Glomerular visceral epithelial cell (primary cell): ENCODE measurements around the gene DLG5.

Experiments used
- DNase-seq: peaks from one replicate; pipeline ENCODE4 v3.0.0-alpha.2; 2016; ENCODE audit errors: extremely low spot score

The DLG5 gene

DNA sequence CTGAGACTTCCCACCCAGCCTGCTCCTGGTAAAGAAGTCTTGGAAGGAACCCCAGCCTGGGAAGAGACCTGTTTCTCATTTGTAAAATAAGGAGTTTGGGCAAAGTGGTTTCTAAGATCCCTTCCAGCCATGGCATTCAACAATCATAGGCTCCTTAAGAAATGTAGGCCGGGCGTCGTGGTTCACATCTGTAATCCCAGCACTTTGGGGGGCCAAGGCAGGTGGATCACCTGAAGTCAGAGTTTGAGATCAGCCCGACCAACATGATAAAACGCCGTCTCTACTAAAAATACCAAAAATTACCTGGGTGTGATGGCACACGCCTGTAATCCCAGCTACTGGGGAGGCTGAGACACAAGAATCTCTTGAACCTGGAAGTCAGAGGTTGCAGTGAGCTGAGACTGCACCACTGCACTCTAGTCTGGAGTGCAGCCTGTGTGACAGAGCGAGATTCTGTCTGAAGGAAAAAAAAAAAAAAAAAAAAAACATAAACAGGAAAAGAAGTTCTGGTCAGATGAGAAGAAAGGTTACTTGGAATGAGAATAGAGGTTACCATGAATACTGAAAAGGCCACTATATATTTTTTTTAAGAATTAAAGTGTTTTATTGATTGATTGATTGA is 15.9 kb downstream of the DLG5 start:
- DNase-seq = no peak

DNA sequence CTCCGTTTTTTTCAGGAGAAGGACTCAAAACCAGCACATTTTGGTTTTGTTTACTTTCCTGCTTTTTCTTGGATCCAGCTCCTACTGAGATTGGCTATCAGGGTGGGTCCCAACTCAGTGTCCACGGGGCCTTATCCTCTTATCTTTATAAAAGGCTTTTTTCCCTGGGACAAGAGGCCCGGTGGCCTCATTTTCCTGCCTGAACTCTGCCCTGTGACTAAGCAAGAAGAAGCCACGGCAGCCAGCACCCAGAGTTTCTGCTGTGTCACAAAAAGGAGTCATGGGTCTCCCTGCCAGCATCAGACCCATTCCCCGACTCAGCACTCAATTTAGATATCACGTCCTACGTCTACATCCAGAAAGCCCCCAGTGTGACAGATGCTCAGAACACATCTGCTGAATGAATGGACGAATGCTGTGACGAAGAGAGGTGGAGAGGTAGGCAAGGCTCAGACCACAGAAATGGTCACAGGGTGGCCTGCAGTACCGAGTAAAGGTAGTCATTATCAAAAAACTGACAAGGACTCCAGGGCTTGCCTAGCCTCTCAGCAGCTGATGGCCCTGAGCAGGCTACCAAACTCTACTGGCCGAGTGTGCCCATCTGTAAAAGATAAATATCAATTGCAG is 16.7 kb downstream of the DLG5 start:
- DNase-seq = no peak

DNA sequence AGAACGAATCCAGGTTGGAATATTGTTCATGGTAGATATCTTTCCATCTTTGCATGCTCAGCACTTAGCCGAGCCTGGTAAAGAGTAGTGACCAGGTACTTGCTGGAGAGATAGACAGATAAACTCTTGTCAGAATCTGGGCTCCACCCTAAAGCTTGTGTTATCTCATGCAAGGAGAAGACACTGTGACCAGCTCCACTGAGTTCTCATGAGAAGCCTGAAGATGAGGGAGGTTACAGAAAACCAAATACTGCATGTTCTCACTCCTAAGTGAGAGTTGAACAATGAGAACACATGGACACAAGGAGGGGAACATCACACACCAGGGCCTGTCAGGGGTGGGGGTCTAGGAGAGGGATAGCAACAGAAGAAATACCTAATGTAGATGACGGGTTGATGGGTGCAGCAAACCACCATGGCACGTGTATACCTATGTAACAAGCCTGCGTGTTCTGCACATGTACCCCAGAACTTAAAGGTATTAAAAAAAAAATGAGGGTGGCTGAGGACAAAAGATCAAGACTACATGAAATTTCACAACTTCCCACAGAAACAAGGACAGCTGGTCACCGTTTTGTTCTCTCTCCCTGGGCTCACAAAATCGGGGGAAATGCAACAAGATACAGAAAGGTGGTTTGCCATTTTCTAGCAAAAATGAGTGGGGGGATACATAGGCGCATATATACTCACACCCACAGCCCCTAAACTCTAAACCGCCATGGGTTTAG is 17.4 kb downstream of the DLG5 start:
- no peak for DNase-seq

DNA sequence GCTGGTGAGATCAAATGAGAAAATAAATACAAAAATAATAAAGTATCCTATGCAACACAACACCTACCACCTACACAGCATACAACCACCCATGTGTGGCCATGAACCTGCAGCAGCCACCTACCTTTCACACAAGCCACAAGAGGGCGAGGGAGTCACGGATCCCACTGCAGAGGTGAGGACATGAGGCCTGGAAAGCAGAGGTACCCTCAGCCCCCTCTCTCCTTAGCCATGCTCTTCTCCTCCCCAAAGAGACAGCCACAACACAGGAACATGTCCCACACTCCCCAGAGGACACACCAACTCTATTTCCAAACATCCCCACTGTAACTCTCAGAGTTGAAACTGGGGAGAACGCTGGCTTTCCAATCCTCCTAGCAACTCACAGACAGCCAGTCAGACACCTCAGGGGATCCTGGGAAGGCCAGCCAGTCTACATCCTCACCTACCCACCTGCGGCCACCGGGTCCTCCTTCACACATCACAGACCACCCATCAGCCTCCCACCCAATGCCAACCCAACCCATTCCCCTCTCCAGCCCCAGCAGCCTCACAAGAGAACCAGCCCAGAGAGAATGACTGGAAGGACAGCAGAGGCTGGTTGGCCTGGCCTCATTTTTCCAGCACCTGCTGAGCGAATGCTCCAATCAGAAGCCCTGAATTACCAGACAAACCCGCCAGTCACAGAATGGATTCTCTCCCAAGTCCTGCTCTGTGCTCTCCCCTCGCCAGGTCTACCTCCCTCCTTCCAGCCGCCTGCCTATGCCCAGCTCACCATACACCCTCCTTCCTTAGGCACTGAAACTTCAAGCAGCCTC is 18.4 kb downstream of the DLG5 start:
- DNase-seq = no peak

DNA sequence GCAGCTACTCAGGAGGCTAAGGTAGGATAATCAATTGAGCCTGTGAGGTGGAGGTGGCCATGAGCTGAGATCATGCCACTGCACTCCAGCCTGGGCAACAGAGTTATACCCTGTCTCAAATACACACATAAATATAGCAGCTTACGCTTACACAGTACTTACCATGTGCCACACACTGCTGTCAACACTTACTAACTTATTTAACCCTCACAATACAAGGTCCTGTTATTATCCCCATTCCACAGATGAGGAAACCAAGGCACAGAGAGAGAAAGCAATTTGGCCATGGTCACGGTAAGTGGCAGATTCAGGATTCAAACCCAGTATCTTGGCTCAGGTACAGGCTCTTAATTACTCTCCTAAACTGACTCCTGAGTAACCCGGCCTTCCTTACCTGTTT is 19.1 kb downstream of the DLG5 start:
- no peak for DNase-seq

DNA sequence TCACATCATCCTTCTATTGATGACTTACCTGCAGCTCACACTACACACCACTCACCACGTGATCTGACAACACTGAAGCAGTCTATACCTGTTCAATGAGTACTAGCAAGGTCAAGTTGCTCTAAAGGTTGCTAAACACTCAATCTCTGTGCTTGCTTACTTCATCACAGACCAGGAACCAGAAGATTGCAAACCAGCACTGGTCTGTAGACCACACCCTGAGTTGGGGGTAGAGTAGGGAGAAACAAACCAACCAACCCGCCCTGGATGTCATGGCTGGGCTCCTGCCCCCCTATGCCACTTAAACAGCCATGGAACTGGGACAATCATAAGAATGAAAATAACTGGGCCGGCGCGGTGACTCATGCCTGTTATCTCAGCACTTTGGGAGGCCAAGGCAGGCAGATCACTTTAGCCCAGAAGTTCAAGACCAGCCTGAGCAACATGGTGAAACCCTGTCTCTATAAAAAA is 19.6 kb downstream of the DLG5 start:
- DNase-seq = no peak

DNA sequence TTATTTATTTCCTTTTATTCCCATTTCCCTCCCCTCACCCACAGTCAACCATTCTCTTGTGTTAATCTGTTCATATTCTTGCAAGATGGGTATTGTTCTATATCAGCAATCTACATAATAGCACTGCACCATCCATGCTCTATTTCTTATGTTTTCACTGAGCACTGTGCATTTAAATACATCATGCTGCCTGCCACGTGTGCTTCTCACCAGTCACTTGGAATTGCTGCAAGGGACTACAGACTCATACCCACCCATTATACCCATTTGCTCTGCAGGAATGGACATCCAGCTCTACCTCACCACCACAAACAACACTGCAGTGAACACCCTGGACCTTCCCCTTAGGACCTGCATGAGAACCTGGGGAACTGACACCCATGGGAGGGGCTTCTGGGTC is 20.8 kb downstream of the DLG5 start:
- no peak for DNase-seq

DNA sequence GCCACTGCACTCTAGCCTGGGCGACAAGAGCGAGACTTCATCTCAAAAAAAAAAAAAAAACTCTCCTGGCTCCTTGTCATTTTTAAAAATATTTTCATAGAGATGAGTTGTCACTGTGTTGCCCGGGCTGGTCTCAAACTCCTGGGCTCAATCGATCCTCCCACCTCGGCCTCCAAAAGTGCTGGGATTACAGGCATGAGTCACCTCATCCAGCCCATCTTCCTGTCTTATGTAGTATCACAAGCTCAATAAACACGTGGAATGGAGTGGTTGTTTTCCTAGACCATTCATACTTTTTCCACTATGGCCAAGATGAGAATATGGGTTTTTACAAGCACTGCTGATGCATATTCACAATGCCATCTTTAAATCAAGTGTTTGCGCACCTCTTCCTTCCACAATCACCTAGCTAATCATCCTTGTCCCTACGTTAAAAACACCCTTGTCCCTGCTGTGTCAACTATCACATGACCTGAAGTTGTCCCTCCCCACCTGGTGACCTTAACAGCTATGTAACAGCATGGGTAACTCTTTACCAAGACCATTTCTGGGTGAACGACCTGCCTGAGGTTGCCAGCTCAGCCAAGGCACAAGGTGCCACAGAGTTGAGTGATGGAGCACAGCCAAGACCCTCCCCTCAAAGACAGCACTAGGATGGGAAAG is 21.3 kb downstream of the DLG5 start:
- no peak for DNase-seq

DNA sequence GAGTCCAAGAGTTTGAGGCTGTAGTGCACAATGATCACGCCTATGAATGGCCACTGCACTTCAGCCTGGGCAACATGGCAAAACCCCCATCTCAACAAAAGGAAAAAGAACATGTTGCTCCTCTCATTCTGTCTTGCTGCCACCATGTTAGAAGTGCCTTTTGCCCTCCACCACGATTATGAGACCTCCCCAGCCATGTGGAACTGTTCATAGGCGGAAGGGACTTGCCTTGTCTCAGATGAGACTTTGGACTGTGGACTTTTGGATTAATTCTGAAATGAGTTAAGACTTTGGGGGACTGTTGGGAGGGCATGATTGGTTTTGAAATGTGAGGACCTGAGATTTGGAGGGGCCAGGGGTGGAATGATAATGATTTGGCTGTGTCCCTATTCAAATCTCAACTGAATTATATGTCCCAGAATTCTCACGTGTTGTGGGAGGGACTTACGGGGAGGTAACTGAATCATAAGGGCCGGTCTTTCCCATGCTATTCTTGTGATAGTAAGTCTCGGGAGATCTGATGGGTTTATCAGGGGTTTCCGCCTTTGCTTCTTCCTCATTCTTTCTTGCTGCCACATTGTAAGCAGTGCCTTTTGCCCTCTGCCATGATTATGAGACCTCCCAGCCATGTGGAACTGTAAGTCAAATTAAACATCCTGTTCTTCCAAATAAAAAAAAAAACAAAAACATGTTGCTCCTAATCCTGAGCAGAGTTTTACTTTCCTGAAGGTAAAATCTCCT is 22.3 kb downstream of the DLG5 start:
- DNase-seq = no peak

DNA sequence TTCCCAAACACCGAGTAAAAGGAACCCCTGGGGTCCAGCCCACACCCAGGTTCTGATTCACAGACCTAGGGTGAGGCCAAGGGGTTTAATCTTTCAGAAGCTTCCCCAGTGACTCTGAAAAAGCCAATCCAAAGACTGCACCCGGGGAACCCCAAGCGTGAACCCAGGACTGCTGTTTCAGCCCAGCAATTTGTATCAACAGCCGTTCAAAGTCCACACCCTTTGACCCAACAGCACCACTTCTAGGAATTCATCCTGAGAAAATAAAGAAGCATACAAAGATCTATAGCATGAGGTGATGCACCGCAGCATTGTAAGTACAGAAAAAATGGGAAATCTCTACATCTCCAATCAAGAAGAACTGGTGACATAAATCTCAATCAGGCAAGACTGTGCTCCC is 24.4 kb downstream of the DLG5 start:
- no peak for DNase-seq

DNA sequence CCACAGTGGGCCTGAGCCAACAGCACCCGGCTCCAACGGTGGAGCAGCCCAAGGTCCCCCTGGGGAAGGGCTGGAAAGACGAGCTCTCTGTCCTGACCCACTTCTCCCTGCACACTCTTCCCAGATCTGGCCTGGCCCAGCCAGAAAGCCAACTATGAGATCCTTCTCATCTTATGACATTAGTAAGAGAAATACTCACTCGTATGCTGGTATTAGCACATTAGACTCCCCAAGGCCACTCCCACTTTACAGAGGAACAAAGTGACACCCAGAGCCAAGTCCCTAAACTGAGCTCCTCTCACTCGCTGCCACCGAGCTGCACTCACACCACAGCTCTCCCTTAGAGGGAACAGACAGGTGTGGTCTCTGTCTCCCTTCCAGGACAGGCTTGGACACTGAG is 24.8 kb downstream of the DLG5 start:
- DNase-seq = no peak

DNA sequence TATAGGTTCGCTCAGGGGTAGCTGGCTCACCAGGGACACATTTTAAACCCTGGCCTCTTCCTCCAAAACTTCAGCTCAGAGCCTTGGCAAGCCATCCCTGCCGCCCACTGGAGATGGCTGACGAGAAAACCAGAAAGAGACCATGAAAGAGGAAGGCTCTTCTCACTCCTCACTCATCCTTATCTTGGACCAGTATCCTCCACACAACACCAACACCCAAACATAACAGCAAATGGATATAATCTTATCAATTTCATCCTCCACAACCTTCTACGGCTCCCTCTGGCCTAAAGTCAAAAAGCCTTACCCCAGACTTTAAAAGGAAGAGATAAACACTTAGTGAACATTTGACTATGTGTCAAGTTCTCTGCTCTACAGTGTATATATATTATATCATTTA is 26.9 kb downstream of the DLG5 start:
- no peak for DNase-seq

DNA sequence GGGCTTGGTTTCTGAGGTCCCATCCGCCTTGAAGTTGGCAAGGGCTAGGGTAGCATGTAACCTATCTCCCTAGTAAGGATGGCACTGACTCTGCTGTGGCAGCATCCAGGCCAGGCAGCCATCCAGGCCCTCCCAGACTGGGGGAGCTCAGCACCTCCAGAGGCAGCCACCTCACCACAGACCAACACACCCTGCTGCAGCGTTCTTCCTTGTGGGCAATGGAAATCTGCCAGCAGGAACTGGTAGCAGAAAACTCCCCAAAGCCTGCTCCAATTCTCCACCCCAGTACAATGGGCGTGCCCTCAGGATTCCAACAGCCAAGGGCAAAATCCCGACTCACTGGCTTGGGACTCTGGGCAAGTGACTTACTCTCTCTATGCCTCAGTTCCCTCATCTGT is 27.5 kb downstream of the DLG5 start:
- peak; percentile 95 for DNase-seq

DNA sequence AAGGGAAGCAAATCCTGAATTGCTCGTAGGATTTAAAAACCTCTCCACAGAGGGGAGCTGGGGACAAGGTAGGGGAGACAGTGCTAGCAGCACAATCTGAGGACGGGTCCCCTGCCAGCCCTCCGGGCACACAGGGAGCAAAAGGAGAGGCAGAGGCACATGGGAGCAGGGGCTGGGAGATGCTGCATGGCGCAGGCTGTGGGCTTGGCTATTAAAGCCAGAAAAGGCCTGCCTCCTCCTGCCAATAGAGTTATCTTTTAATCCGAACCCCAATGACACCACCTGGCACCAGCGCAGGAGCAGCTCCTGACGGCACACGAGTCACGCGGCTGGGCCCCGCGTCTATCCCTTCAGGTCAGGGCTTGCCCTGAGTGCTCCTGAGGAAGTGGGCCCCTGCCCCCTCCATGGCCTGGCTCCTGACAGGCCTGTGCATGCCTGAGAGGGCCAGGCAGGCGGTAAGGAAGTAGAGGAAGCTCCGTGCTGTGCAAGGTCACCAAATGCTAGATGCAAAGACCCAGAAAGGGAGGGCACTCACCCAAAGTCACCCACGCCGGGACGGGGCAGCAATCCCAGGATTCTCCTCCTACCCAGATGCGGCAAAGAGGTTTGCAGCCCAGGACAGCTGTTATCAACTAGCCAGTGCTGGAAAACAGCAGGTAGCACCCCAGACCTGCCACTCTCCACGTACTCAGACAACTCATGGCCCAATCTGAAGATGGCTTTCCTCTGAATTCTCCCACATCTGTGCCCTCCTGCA is 28.1 kb downstream of the DLG5 start:
- DNase-seq = peak; percentile 86

DNA sequence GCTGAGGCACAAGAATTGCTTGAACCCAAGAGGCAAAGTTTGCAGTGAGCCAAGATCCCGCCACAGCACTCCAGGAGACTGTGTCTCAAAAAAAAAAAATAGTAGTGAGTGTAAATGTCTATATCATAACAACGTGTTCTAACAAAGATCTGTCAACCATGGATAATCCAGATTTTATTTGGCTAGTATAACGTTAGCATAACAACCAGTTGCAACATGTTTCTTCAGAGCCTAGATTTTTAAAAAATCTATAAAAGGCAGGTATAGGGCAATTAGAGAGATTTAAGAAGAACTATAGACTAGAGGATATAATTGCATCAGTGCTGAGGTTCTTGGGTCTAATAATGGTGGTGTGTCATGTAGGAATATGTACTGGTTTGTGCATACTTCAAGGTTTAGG is 30.5 kb downstream of the DLG5 start:
- DNase-seq = no peak

DNA sequence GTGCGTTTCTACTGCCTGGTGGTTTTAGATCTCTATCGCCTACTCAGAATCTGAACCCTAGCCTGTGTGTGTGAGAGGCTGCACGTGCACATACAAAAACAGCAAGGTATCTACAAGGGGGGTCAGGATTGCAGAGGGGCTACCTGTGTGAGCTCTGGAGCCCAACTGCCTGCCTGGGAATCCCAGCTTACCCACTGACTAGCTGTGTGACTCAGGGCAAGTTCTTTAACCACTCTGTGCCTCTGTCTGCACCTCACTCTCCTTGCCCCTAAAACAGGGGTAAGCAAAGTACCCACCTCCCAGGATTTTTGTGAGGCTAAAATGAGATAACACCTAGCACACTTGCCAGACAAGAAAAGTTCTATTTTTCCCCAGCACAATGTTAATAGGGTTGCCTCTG is 32.5 kb downstream of the DLG5 start:
- DNase-seq = no peak

DNA sequence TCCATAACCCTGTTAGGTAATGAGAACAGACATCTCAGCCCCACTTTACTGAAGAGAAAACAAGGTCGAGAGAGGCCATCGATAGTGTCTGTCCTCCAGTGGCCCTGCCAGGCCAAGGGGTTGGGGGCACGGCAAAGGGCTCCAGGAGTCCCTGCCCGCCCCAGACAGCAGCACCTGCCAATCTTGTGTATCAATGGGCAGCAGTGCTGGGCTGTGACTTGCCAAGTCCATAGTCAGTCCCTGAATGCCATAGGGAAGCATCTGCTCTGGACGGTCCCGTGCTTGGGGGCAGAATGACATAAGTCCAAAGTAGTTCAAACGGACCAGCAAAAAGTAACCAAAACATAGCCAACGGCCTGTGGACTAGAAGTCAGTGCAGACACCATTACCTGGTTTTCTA is 33.2 kb downstream of the DLG5 start:
- DNase-seq = no peak

DNA sequence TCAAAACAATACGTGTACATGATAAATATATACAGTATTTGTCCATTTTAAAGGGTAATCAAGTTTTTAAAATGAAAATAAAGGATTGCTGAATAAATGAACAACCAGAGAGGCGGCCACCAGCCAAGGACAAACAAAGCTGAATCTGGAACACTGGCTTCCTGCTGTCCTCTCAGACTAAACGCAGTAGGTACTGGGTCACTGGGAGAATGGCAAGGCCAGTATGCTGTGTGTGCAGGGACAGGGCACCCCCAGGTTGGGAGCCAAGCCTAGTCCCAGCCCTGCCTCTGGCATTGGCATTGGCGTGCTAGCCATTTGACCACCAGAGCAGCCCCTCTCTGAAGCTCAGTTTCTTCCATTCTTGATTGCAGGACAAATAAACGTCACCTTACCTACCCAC is 33.8 kb downstream of the DLG5 start:
- no peak for DNase-seq

DNA sequence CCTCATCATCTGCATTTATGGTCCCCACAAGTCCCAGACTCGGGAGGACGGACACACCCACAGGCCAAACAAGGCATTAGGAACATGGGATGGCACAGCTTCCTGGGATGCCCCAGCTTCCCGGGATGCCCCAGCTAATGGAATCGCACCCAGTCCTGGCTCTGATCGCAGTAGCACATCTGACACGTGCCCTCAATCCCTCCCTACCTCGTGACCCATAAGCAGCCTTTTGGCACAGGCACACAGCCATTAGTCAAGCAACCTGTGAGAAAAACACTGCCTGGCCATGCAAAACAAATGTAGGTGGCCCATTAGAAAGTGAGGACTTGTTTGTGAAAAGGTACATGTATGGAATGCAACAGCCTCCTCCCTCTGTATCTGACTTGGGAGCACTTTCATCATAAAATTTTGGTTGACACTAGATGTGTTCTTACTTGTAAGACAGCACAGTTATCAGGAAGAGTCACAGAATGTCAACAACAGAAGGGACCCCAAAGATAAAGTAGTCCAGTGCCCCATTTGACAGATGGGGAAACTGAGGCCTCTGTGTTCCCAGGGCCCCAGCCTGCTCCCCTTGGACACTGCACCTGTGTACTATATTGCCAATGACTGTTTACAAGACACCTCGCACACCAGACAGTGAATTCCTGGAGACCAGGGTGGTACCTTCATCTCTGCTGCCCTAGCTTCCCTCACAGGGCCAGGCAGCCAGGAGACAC is 34.4 kb downstream of the DLG5 start:
- no peak for DNase-seq

DNA sequence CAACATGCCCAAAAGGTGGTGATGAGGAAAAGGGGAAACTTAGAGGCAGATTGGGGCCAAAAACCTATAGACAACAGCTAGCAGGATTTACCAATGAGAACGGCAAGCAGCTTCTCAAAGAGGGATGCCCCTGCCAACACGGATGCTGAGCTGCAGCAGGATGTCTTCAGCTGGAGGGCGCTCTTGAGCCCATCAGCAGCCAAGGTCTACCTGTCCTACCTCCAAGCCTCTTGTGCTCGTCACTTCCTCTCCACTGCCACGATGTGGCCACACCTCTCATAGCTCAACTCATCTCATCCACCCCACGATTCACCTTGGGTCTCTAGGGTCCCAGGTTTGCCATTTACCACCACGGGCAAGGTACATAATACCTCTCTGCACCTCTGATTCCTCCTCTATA is 36.5 kb downstream of the DLG5 start:
- DNase-seq = no peak
